Body of pancreas (tissue), 4 donors: ENCODE results near the gene PGM1.

Source experiments
- CTCF ChIP-seq, 7 experiments: fragments of 450-650 bp in 4 of 7; fragments of 200-600 bp in 3 of 7; sonication (generic) in 3 of 7; IDR thresholded peaks; one replicate each; pipeline ENCODE4 v1.5.1; 2016 to 2019; ENCODE audit warnings: antibody characterized with exemption in 7 of 7
- POLR2A ChIP-seq, 3 donors: fragments of 450-650 bp; IDR thresholded peaks; one replicate each; pipeline ENCODE4 v1.6.1; 2016; ENCODE audit warnings: antibody characterized with exemption in 3 of 3, mild to moderate bottlenecking in 2 of 3

DNA sequence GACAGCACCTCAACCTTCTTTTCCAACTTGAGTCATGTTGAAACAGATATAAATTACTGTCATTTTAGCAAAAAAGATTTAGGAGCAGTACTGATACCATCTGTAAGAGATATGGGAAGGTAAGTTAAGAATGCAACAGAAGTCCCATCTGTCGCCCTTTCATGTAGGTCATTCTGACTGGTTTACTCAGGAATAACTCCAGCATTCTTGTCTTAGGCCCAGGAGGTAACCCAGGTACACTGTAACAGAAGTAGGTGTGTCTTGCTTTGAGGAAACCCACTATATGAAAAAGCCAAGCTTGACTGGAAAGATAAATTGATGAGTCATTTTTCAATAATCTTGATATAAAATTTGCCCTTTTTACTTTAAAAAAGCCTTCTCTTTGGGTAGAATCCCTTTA lies 35.4 kb downstream of the PGM1 start:
- TF ChIP-seq CTCF (IDR thresholded peaks at IDR 0.05) (no peak), POLR2A (IDR thresholded peaks at IDR 0.05) (no peak)
